ENCODE results near the gene LIG1. TPM values are rescaled to one million over a fixed set of nuclear protein-coding genes. Genes with fewer than 3 reads are reported as not detected.
A peak's percentile ranks its signal among the peaks of the same experiment; 100 is the strongest.

The LIG1 gene
- total and polyA plus RNA-seq, 2 donors from 2014 or later = 14.0 to 25.9 TPM

- intact Hi-C loops (cut with DNase I) = no loop called here
- Histone ChIP-seq H3K27me3 (ENCODE audit: control insufficient read depth, insufficient read depth, low read length) (no peaks in the 10 kb centered on the region), H3K4me1 (ENCODE audit: control insufficient read depth in 2 of 3, insufficient read depth in 2 of 3, low read depth in 1 of 3, low read length in 3 of 3) (peaks cover 0 to 9% (median 6%) of the 10 kb centered on the region in 3 donors), H3K4me3 (ENCODE audit: low read length in 3 of 3) (peak overlapping the region; percentile 68 to 96 (median 72)), H3K9me3 (ENCODE audit: control insufficient read depth in 2 of 3, insufficient read depth in 1 of 3, low read length in 3 of 3) (no peaks in the 10 kb centered on the region), H3K27ac (ENCODE audit: low read depth in 2 of 2, low read length in 2 of 2) (peak overlapping the region; percentile 28 to 96), H3K9ac (ENCODE audit: low read length in 3 of 3) (peak overlapping the region in 1 of 3 donors; percentile 38), H3K36me3 (ENCODE audit: control insufficient read depth in 2 of 3, insufficient read depth in 3 of 3, low read length in 3 of 3) (peaks cover 0 to 9% (median 6%) of the 10 kb centered on the region in 3 donors)
- no peak for TF ChIP-seq CTCF (IDR thresholded peaks at IDR 0.05; ENCODE audit: borderline replicate concordance, extremely low read depth, insufficient read depth)
- DNase-seq = peak; percentile 74 to 95 (median 85)
- FAIRE-seq = no peak
Observed at GRCh38 chr19:48169578-48169938, 586 bp downstream of the LIG1 start.

GRCh38 chr19:48168689-48169088 lies 1.5 kb downstream of the LIG1 start:
- H3K4me1 ChIP-seq (ENCODE audit: control insufficient read depth in 2 of 3, insufficient read depth in 2 of 3, low read depth in 1 of 3, low read length in 3 of 3) = peaks cover 0 to 9% (median 6%) of the 10 kb centered on the region in 3 donors
- no peaks in the 10 kb centered on the region for H3K27me3 ChIP-seq (ENCODE audit: control insufficient read depth, insufficient read depth, low read length)
- H3K9ac ChIP-seq (ENCODE audit: low read length in 3 of 3) = no peak overlapping the region
- TF ChIP-seq CTCF (IDR thresholded peaks at IDR 0.05; ENCODE audit: borderline replicate concordance, extremely low read depth, insufficient read depth) = no peak
- H3K4me3 ChIP-seq (ENCODE audit: low read length in 3 of 3) = no peak overlapping the region
- intact Hi-C loops (cut with DNase I) = no loop called here
- DNase-seq (no peak), FAIRE-seq (no peak)
- no peaks in the 10 kb centered on the region for H3K9me3 ChIP-seq (ENCODE audit: control insufficient read depth in 2 of 3, insufficient read depth in 1 of 3, low read length in 3 of 3)
- no peak overlapping the region for H3K27ac ChIP-seq (ENCODE audit: low read depth in 2 of 2, low read length in 2 of 2)
- H3K36me3 ChIP-seq (ENCODE audit: control insufficient read depth in 2 of 3, insufficient read depth in 3 of 3, low read length in 3 of 3) = peaks cover 0 to 6% (median 3%) of the 10 kb centered on the region in 3 donors

GRCh38 chr19:48158210-48158790 lies 11.8 kb downstream of the LIG1 start:
- no peak overlapping the region for H3K27ac ChIP-seq (ENCODE audit: low read depth in 2 of 2, low read length in 2 of 2)
- H3K9me3 ChIP-seq (ENCODE audit: control insufficient read depth in 2 of 3, insufficient read depth in 1 of 3, low read length in 3 of 3) = no peaks in the 10 kb centered on the region
- no peak for DNase-seq
- H3K4me3 ChIP-seq (ENCODE audit: low read length in 3 of 3) = no peak overlapping the region
- H3K4me1 ChIP-seq (ENCODE audit: control insufficient read depth in 2 of 3, insufficient read depth in 2 of 3, low read depth in 1 of 3, low read length in 3 of 3) = no peaks in the 10 kb centered on the region
- H3K36me3 ChIP-seq (ENCODE audit: control insufficient read depth in 2 of 3, insufficient read depth in 3 of 3, low read length in 3 of 3) = no peaks in the 10 kb centered on the region
- intact Hi-C loops (cut with DNase I) = loop anchor here (10.0 kb wide), 1 partner anchor 53 kb away; no protein-coding TSS in a partner anchor
- no peaks in the 10 kb centered on the region for H3K27me3 ChIP-seq (ENCODE audit: control insufficient read depth, insufficient read depth, low read length)
- no peak for TF ChIP-seq CTCF (IDR thresholded peaks at IDR 0.05; ENCODE audit: borderline replicate concordance, extremely low read depth, insufficient read depth)
- no peak overlapping the region for H3K9ac ChIP-seq (ENCODE audit: low read length in 3 of 3)
- FAIRE-seq = no peak

All from kidney (tissue), 14 donors.